OCI-LY7 (cell line): Measurements from ENCODE around the gene FAM156A. TPM values are rescaled to one million over a fixed set of nuclear protein-coding genes. Genes with fewer than 3 reads are reported as not detected.
A peak's percentile ranks its signal among the peaks of the same experiment; 100 is the strongest.
"Not testable (repeated sequence)": the region's sequence is repeated elsewhere in the genome, so short reads cannot be mapped to it uniquely, and the experiment has no call there.

ENCODE experiments used
- BruUV-seq: library from RNA; stranded (reverse); fragments of 400-500 nt; replicated peaks from 2 replicates; lab custom pipeline; 2021; lab: Mats Ljungman, UMichigan
- CTCF ChIA-PET: fragments of 300-600 bp; sonication (Branson Sonifier 250); formaldehyde crosslinking; loops from one replicate; lab custom pipeline; 2022; ENCODE audit warnings: antibody characterized with exemption; ENCODE audit not compliant: unreplicated experiment; lab: Charles Lee
- POLR2A ChIA-PET: fragments of 300-600 bp; sonication (Branson Sonifier 250); formaldehyde crosslinking; loops from one replicate; lab custom pipeline; 2022; ENCODE audit warnings: antibody characterized with exemption; lab: Charles Lee
- DNase-seq: peaks from one replicate; pipeline ENCODE4 v3.0.0-alpha.2; 2015; ENCODE audit warnings: low spot score
- H2AFZ ChIP-seq: fragments of 200-600 bp; sonication (generic), shearing (Covaris generic); 2 replicates; pipeline ENCODE4 v1.6.1; 2014; ENCODE audit warnings: mild to moderate bottlenecking, antibody characterized with exemption, low read length, moderate library complexity
- H3K27ac ChIP-seq: fragments of 200-600 bp; sonication (generic); 2 replicates; pipeline ENCODE4 v1.5.1; 2014; ENCODE audit warnings: mixed run types, low read depth, mild to moderate bottlenecking, moderate library complexity, low read length, inconsistent platforms; ENCODE audit not compliant: poor library complexity, severe bottlenecking
- H3K36me3 ChIP-seq: fragments of 200-600 bp; sonication (generic); 2 replicates; pipeline ENCODE4 v1.6.1; 2014; ENCODE audit warnings: mild to moderate bottlenecking, antibody characterized with exemption, low read length, moderate library complexity, mixed read lengths; ENCODE audit not compliant: insufficient read depth
- H3K4me1 ChIP-seq: fragments of 200-600 bp; sonication (generic); 2 replicates; pipeline ENCODE4 v1.5.1; 2014; ENCODE audit warnings: mild to moderate bottlenecking, low read length; ENCODE audit not compliant: insufficient read depth, poor library complexity, severe bottlenecking
- H3K4me2 ChIP-seq: fragments of 200-600 bp; sonication (generic); 2 replicates; pipeline ENCODE4 v1.6.1; 2014; ENCODE audit warnings: mild to moderate bottlenecking, low read length
- H3K4me3 ChIP-seq: fragments of 200-600 bp; sonication (generic); 2 replicates; pipeline ENCODE4 v1.5.1; 2014; ENCODE audit warnings: mild to moderate bottlenecking, low read depth, low read length; ENCODE audit not compliant: poor library complexity, severe bottlenecking
- H3K79me2 ChIP-seq: fragments of 200-600 bp; sonication (generic); 2 replicates; pipeline ENCODE4 v1.6.1; 2016; ENCODE audit warnings: low read depth, mild to moderate bottlenecking, low read length, moderate library complexity, mixed read lengths; ENCODE audit not compliant: insufficient read depth
- H3K9me2 ChIP-seq: fragments of 200-600 bp; sonication (generic); 2 replicates; pipeline ENCODE4 v1.6.1; 2016; ENCODE audit warnings: mild to moderate bottlenecking, low read length, mixed read lengths; ENCODE audit not compliant: insufficient read depth
- H3K9me3 ChIP-seq: fragments of 200-600 bp; sonication (generic); 2 replicates; pipeline ENCODE4 v1.6.1; 2014; ENCODE audit warnings: mild to moderate bottlenecking, mixed run types, low read length, mixed read lengths
- H4K20me1 ChIP-seq: fragments of 200-600 bp; sonication (generic); 2 replicates; pipeline ENCODE4 v1.6.1; 2014; ENCODE audit warnings: mild to moderate bottlenecking, antibody characterized with exemption, low read length, moderate library complexity, mixed read lengths; ENCODE audit not compliant: insufficient read depth
- CTCF ChIP-seq: fragments of 200-600 bp; sonication (generic); conservative IDR thresholded peaks from 2 replicates; pipeline ENCODE4 v1.5.1; 2014; ENCODE audit warnings: mild to moderate bottlenecking, antibody characterized with exemption, low read length, moderate library complexity, mixed read lengths
- EZH2phosphoT487 ChIP-seq: fragments of 200-600 bp; sonication (generic); IDR thresholded peaks from 2 replicates; pipeline ENCODE4 v1.6.1; 2018; ENCODE audit warnings: low read depth, borderline replicate concordance, mild to moderate bottlenecking, mixed run types, antibody characterized with exemption, low read length, moderate library complexity, mixed read lengths
- intact Hi-C: fragments of 100-400 bp; cut with micrococcal nuclease; formaldehyde crosslinking; loops from one replicate; pipeline ENCODE4 v1.10.0; 2022; ENCODE audit not compliant: unreplicated experiment
- total RNA-seq, 2 experiments: library from RNA; depleted of rRNA in 1 of 2; stranded (reverse); fragments of >200 nt in 1 of 2; shearing (Covaris generic) in 1 of 2; gene quantifications; 2 replicates each; pipeline ENCODE4 v1.2.3, GENCODE V29; 2014 to 2022

Gene FAM156A
- total RNA-seq, 2 experiments from 2014 or later: 13.8 to 22.6 TPM

GRCh38 chrX:52990011-52990631 lies 31.8 kb upstream of the FAM156A start:
- CTCF ChIA-PET, H3K27ac ChIP-seq, H3K4me2 ChIP-seq, H4K20me1 ChIP-seq, H3K9me2 ChIP-seq, H3K36me3 ChIP-seq, intact Hi-C loops, BruUV-seq, H3K9me3 ChIP-seq, H3K4me3 ChIP-seq, H2AFZ ChIP-seq: not testable (repeated sequence)
- POLR2A ChIA-PET: interaction anchor here (0.6 kb wide), 2 partner anchors 32 to 653 kb away, joined by 3 to 4 read pairs; no protein-coding TSS in a partner anchor
- peak; percentile 71 for TF ChIP-seq CTCF
- DNase-seq: peak; percentile 62
- Histone ChIP-seq H3K79me2 (peaks cover 14% of the 10 kb centered on the region), H3K4me1 (peaks cover 10% of the 10 kb centered on the region)

- Histone ChIP-seq H3K79me2 (peaks cover 7% of the 10 kb centered on the region), H3K4me3 (no peak overlapping the region), H3K4me1 (peaks cover 10% of the 10 kb centered on the region), H3K9me3 (no peaks in the 10 kb centered on the region), H3K9me2 (no peaks in the 10 kb centered on the region), H3K4me2 (no peak overlapping the region), H3K36me3 (no peaks in the 10 kb centered on the region), H2AFZ (no peak overlapping the region), H4K20me1 (no peaks in the 10 kb centered on the region), H3K27ac (no peak overlapping the region)
- POLR2A ChIA-PET: interaction anchor here (0.6 kb wide), 2 partner anchors 32 to 654 kb away, joined by 3 to 4 read pairs; no protein-coding TSS in a partner anchor
- no TSS peak for BruUV-seq
- DNase-seq: no peak
- intact Hi-C loops: no loop called here
- CTCF ChIA-PET: no interaction called here
- no peak for TF ChIP-seq CTCF
- TF ChIP-seq EZH2phosphoT487: no peak
Measured at GRCh38 chrX:52988985-52989917, 30.9 kb upstream of the FAM156A start.
